Caco-2 (cell line): ENCODE measurements around the gene DNAH2. TPM values are rescaled to one million over a fixed set of nuclear protein-coding genes. Genes with fewer than 3 reads are reported as not detected.

ENCODE experiments used
- BruUV-seq: library from RNA; stranded (reverse); fragments of 400-500 nt; replicated peaks from 2 replicates; lab custom pipeline; 2021; lab: Mats Ljungman, UMichigan
- CTCF ChIA-PET: fragments of 300-600 bp; sonication (Branson Sonifier 250); formaldehyde crosslinking; loops from one replicate; lab custom pipeline; 2022; ENCODE audit warnings: antibody characterized with exemption; lab: Charles Lee
- POLR2A ChIA-PET: fragments of 300-600 bp; sonication (Branson Sonifier 250); formaldehyde crosslinking; loops from one replicate; lab custom pipeline; 2022; ENCODE audit warnings: antibody characterized with exemption; lab: Charles Lee
- DNase-seq, 2 experiments: peaks; one replicate each; pipeline versions ENCODE4 v3.0.0 to v3.0.0-alpha.2; 2020 to 2022
- H3K27me3 ChIP-seq: replicated peaks from 2 replicates; pipeline ENCODE4 v1.6.0; 2011; ENCODE audit warnings: low read length; ENCODE audit not compliant: control insufficient read depth, insufficient read depth
- H3K36me3 ChIP-seq: 2 replicates; pipeline ENCODE4 v1.5.1; 2011; ENCODE audit warnings: low read length; ENCODE audit not compliant: control insufficient read depth, insufficient read depth
- H3K4me1 ChIP-seq: fragments of 250-450 bp; sonication (Bioruptor Pico); 2 replicates; pipeline ENCODE4 v1.5.1; 2020; ENCODE audit warnings: mild to moderate bottlenecking
- H3K4me3 ChIP-seq: 2 replicates; pipeline ENCODE4 v1.5.1; 2011; ENCODE audit warnings: low read depth, mild to moderate bottlenecking, control low read depth, low read length
- H3K9me3 ChIP-seq: fragments of 250-450 bp; sonication (Bioruptor Pico); 2 replicates; pipeline ENCODE4 v1.5.1; 2020; ENCODE audit warnings: mild to moderate bottlenecking, moderate library complexity
- H3K27ac Mint-ChIP-seq: one replicate; pipeline ENCODE4 v1.8.0; 2022; ENCODE audit warnings: mixed read lengths; ENCODE audit not compliant: unreplicated experiment
- H3K27me3 Mint-ChIP-seq: one replicate; pipeline ENCODE4 v1.8.0; 2022; ENCODE audit warnings: mixed read lengths; ENCODE audit not compliant: insufficient read depth, unreplicated experiment
- H3K36me3 Mint-ChIP-seq: one replicate; pipeline ENCODE4 v1.8.0; 2022; ENCODE audit warnings: mild to moderate bottlenecking, mixed read lengths; ENCODE audit not compliant: insufficient read depth, unreplicated experiment
- H3K4me1 Mint-ChIP-seq: one replicate; pipeline ENCODE4 v1.8.0; 2022; ENCODE audit warnings: low read depth, mixed read lengths; ENCODE audit not compliant: unreplicated experiment
- H3K4me3 Mint-ChIP-seq: one replicate; pipeline ENCODE4 v1.8.0; 2022; ENCODE audit warnings: mild to moderate bottlenecking, moderate library complexity, mixed read lengths; ENCODE audit not compliant: unreplicated experiment
- H3K9me3 Mint-ChIP-seq: one replicate; pipeline ENCODE4 v1.8.0; 2022; ENCODE audit warnings: mixed read lengths; ENCODE audit not compliant: unreplicated experiment
- CTCF ChIP-seq, 2 experiments: fragments of 200-600 bp in 1 of 2; IDR thresholded peaks; 1 replicate in 1 of 2; 2 replicates in 1 of 2; pipeline versions ENCODE4 v1.5.1 to v1.8.0; 2011 to 2022; ENCODE audit warnings: antibody characterized with exemption in 1 of 2, control low read depth in 1 of 2, inconsistent platforms in 1 of 2, low read depth in 1 of 2, low read length in 1 of 2, mild to moderate bottlenecking in 1 of 2, moderate library complexity in 1 of 2; ENCODE audit not compliant: insufficient read depth in 1 of 2, severe bottlenecking in 1 of 2, unreplicated experiment in 1 of 2
- intact Hi-C: fragments of 100-400 bp; cut with micrococcal nuclease; formaldehyde crosslinking; loops from one replicate; pipeline ENCODE4 v1.10.0; 2022; ENCODE audit not compliant: unreplicated experiment
- total RNA-seq: library from RNA; stranded (reverse); gene quantifications from 2 replicates; pipeline ENCODE4 v1.2.3, GENCODE V29; 2022

The DNAH2 gene
- total RNA-seq, 1 experiment from 2014 or later = 1.9 TPM

GRCh38 chr17:7867881-7868329 is 150.4 kb downstream of the DNAH2 start:
- no peaks in the 10 kb centered on the region for H3K9me3 ChIP-seq
- TF ChIP-seq CTCF (IDR thresholded peaks at IDR 0.05; ENCODE audit: insufficient read depth in 1 of 2, low read depth in 1 of 2, low read length in 1 of 2, severe bottlenecking in 1 of 2, unreplicated experiment in 1 of 2) = no peak
- no peak overlapping the region for H3K4me3 Mint-ChIP-seq
- ChIA-PET CTCF (no interaction called here), POLR2A (no interaction called here)
- intact Hi-C loops = no loop called here
- H3K27me3 ChIP-seq = no peaks in the 10 kb centered on the region
- no TSS peak for BruUV-seq
- peaks cover 9% of the 10 kb centered on the region; the same call in 1 of the 2 replicates for H3K4me1 ChIP-seq
- no peak overlapping the region for H3K4me3 ChIP-seq
- no peak for DNase-seq
- H3K9me3 Mint-ChIP-seq = no peaks in the 10 kb centered on the region
- peaks cover 6% of the 10 kb centered on the region for H3K36me3 Mint-ChIP-seq
- peaks cover 14% of the 10 kb centered on the region for H3K4me1 Mint-ChIP-seq
- H3K27me3 Mint-ChIP-seq = no peaks in the 10 kb centered on the region
- peak overlapping the region; percentile 27 for H3K27ac Mint-ChIP-seq
- no peaks in the 10 kb centered on the region for H3K36me3 ChIP-seq

GRCh38 chr17:7873051-7873450 is 155.5 kb downstream of the DNAH2 start:
- no peaks in the 10 kb centered on the region for H3K36me3 ChIP-seq
- no TSS peak for BruUV-seq
- TF ChIP-seq CTCF (IDR thresholded peaks at IDR 0.05; ENCODE audit: insufficient read depth in 1 of 2, low read depth in 1 of 2, low read length in 1 of 2, severe bottlenecking in 1 of 2, unreplicated experiment in 1 of 2) = no peak
- Mint-ChIP-seq H3K4me3 (no peak overlapping the region), H3K27me3 (no peaks in the 10 kb centered on the region), H3K36me3 (no peaks in the 10 kb centered on the region), H3K9me3 (no peaks in the 10 kb centered on the region), H3K27ac (no peak overlapping the region), H3K4me1 (peaks cover 18% of the 10 kb centered on the region)
- ChIA-PET POLR2A (no interaction called here), CTCF (no interaction called here)
- intact Hi-C loops = no loop called here
- no peaks in the 10 kb centered on the region for H3K9me3 ChIP-seq
- no peak overlapping the region for H3K4me3 ChIP-seq
- DNase-seq = no peak
- H3K27me3 ChIP-seq = no peaks in the 10 kb centered on the region
- no peaks in the 10 kb centered on the region for H3K4me1 ChIP-seq

GRCh38 chr17:7875804-7876370 is 158.3 kb downstream of the DNAH2 start:
- peaks cover 15% of the 10 kb centered on the region for H3K4me1 Mint-ChIP-seq
- H3K36me3 Mint-ChIP-seq = no peaks in the 10 kb centered on the region
- no peak overlapping the region for H3K4me3 ChIP-seq

More at GRCh38 chr17:7875804-7876370, 158.3 kb downstream of the DNAH2 start:
- Histone ChIP-seq H3K27me3 (no peaks in the 10 kb centered on the region), H3K9me3 (no peaks in the 10 kb centered on the region), H3K4me1 (no peaks in the 10 kb centered on the region), H3K36me3 (no peaks in the 10 kb centered on the region)
- H3K4me3 Mint-ChIP-seq = no peak overlapping the region
- no peak overlapping the region for H3K27ac Mint-ChIP-seq
- intact Hi-C loops = no loop called here
- no peak for TF ChIP-seq CTCF (IDR thresholded peaks at IDR 0.05; ENCODE audit: insufficient read depth in 1 of 2, low read depth in 1 of 2, low read length in 1 of 2, severe bottlenecking in 1 of 2, unreplicated experiment in 1 of 2)
- ChIA-PET CTCF (no interaction called here), POLR2A (no interaction called here)
- DNase-seq = no peak
- no peaks in the 10 kb centered on the region for H3K9me3 Mint-ChIP-seq
- no TSS peak for BruUV-seq
- no peaks in the 10 kb centered on the region for H3K27me3 Mint-ChIP-seq
